Endodermal cell (in vitro differentiated cells): ENCODE data around the gene VSTM4. TPM values are rescaled to one million over a fixed set of nuclear protein-coding genes. Genes with fewer than 3 reads are reported as not detected.

Experiments used
- DNase-seq: peaks from one replicate; pipeline ENCODE4 v3.0.0-alpha.2; 2017
- H3K27ac ChIP-seq: 2 replicates; pipeline ENCODE4 v1.5.1; 2013; ENCODE audit warnings: mild to moderate bottlenecking, low read depth, low read length, moderate library complexity
- H3K27me3 ChIP-seq: 2 replicates; pipeline ENCODE4 v1.6.1; 2013; ENCODE audit warnings: mild to moderate bottlenecking, low read length, moderate library complexity; ENCODE audit not compliant: insufficient read depth, control insufficient read depth, poor library complexity, severe bottlenecking
- H3K36me3 ChIP-seq: 2 replicates; pipeline ENCODE4 v1.7.0; 2013; ENCODE audit warnings: mild to moderate bottlenecking, low read length, moderate library complexity; ENCODE audit not compliant: control insufficient read depth, insufficient read depth
- H3K4me1 ChIP-seq: one replicate; pipeline ENCODE4 v1.7.0; 2013; ENCODE audit warnings: low read length; ENCODE audit not compliant: control insufficient read depth, insufficient read depth
- H3K4me3 ChIP-seq: 2 replicates; pipeline ENCODE4 v1.5.1; 2013; ENCODE audit warnings: mild to moderate bottlenecking, low read length, moderate library complexity
- H3K9ac ChIP-seq: 2 replicates; pipeline ENCODE4 v1.6.1; 2013; ENCODE audit warnings: mild to moderate bottlenecking, low read length, moderate library complexity; ENCODE audit not compliant: poor library complexity, severe bottlenecking; ENCODE audit errors: extremely low read depth
- H3K9me3 ChIP-seq: 2 replicates; pipeline ENCODE4 v1.6.1; 2013; ENCODE audit warnings: mild to moderate bottlenecking, low read length, moderate library complexity; ENCODE audit not compliant: control insufficient read depth
- H3K27ac Mint-ChIP-seq: 2 replicates; pipeline ENCODE4 v1.8.0; 2020; ENCODE audit warnings: mixed read lengths
- H3K27me3 Mint-ChIP-seq: 2 replicates; pipeline ENCODE4 v1.8.0; 2021; ENCODE audit warnings: mild to moderate bottlenecking, mixed read lengths; ENCODE audit not compliant: insufficient read depth
- H3K36me3 Mint-ChIP-seq: 2 replicates; pipeline ENCODE4 v1.8.0; 2020; ENCODE audit warnings: low read depth, mixed read lengths
- H3K4me1 Mint-ChIP-seq: 2 replicates; pipeline ENCODE4 v1.8.0; 2020; ENCODE audit warnings: mixed read lengths
- H3K4me3 Mint-ChIP-seq: 2 replicates; pipeline ENCODE4 v1.8.0; 2020; ENCODE audit warnings: mild to moderate bottlenecking, moderate library complexity, mixed read lengths
- H3K9me3 Mint-ChIP-seq: 2 replicates; pipeline ENCODE4 v1.8.0; 2020; ENCODE audit warnings: mild to moderate bottlenecking, mixed read lengths
- CTCF ChIP-seq: fragments of 200-600 bp; sonication (generic); conservative IDR thresholded peaks from 2 replicates; pipeline ENCODE4 v1.5.0; 2021; ENCODE audit warnings: antibody characterized with exemption, mild to moderate bottlenecking
- WGBS, 2 experiments: methylation state at CpG; one replicate each; pipeline versions ENCODE4 v1.1.5 to v1.1.7; 2013; ENCODE audit warnings: missing lambda C conversion rate in 2 of 2, mixed read lengths in 1 of 2; ENCODE audit not compliant: insufficient coverage in 1 of 2, insufficient read length in 1 of 2; 5-methylcytosine and 5-hydroxymethylcytosine counted together
- total RNA-seq, 2 donors: library from RNA; stranded (reverse); fragmentation: NEBNext Ultra II Directional in 1 of 2; extraction: Animal tissue kit (Norgen Biotek cat#: 25700) in 1 of 2; gene quantifications; 2 replicates in 1 of 2; 3 replicates in 1 of 2; pipeline ENCODE4 v1.2.1, GENCODE V29; 2021

VSTM4 gene
- total RNA-seq, 2 donors from 2014 or later: 0.51 to 0.77 TPM

GRCh38 chr10:49074836-49075682 lies 40.3 kb downstream of the VSTM4 start:
- Histone ChIP-seq H3K27ac (no peak overlapping the region), H3K27me3 (peaks cover 15% of the 10 kb centered on the region), H3K4me1 (no peaks in the 10 kb centered on the region), H3K9ac (no peak overlapping the region), H3K36me3 (no peaks in the 10 kb centered on the region), H3K9me3 (no peaks in the 10 kb centered on the region), H3K4me3 (no peak overlapping the region)
- Mint-ChIP-seq H3K4me1 (no peaks in the 10 kb centered on the region), H3K4me3 (no peak overlapping the region), H3K36me3 (no peaks in the 10 kb centered on the region), H3K27me3 (peaks cover 17% of the 10 kb centered on the region), H3K9me3 (no peaks in the 10 kb centered on the region), H3K27ac (no peak overlapping the region)
- DNase-seq: peak; percentile 15
- no peak for TF ChIP-seq CTCF
- WGBS, 2 experiments: 90 to 100% methylated on average over 2 to 5 of the region's 5 CpGs

DNA sequence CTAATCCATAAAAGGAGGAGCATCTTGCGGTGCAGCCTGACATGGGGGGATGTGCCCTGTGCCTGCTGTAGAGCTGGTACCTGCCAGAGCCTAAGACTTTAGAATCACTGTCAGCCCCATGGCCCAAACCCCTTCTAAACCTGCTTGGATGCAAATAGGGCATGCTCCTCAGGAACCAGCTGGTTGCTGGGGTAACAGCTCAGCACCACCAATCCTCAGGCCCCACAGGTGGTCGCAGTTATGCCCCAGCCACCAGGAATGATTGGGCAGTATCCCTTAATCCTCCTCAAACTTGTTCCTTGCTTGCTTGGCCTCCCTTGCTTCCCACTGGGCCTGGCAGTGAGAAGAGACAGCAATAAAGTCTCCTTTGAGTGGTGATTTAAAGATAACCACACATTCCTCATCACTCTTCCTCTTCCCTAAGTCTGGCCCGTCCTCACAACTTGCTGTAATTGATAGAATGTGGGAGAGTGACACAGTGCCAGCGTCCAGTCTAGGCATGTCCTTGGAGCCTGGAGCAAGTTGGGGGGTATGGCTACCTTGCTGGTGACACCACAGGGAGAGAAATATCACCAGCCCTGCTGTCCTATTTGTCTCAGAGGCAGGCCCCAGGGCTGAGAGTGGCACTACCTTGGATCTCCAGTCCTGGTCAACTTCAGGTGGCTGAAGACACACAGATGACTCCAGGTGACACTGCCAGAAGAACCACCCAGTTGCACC lies 43.0 kb downstream of the VSTM4 start:
- no peak overlapping the region for H3K4me3 Mint-ChIP-seq
- no peaks in the 10 kb centered on the region for H3K9me3 ChIP-seq
- no peak overlapping the region for H3K27ac ChIP-seq
- H3K27me3 ChIP-seq: peaks cover 32% of the 10 kb centered on the region
- H3K36me3 Mint-ChIP-seq: no peaks in the 10 kb centered on the region
- H3K9ac ChIP-seq: no peak overlapping the region
- H3K4me3 ChIP-seq: no peak overlapping the region
- 96 to 100% methylated on average over 1 to 3 of the region's 4 CpGs for WGBS, 2 experiments
- H3K27ac Mint-ChIP-seq: no peak overlapping the region
- no peaks in the 10 kb centered on the region for H3K9me3 Mint-ChIP-seq
- H3K4me1 ChIP-seq: no peaks in the 10 kb centered on the region
- peak; percentile 40 for DNase-seq
- H3K36me3 ChIP-seq: no peaks in the 10 kb centered on the region
- H3K4me1 Mint-ChIP-seq: no peaks in the 10 kb centered on the region
- peaks cover 31% of the 10 kb centered on the region for H3K27me3 Mint-ChIP-seq
- TF ChIP-seq CTCF: no peak

GRCh38 chr10:49071160-49071761 lies 44.1 kb downstream of the VSTM4 start:
- Mint-ChIP-seq H3K27ac (no peak overlapping the region), H3K27me3 (peaks cover 30% of the 10 kb centered on the region), H3K4me1 (no peaks in the 10 kb centered on the region), H3K4me3 (no peak overlapping the region), H3K36me3 (no peaks in the 10 kb centered on the region), H3K9me3 (no peaks in the 10 kb centered on the region)
- H3K36me3 ChIP-seq: no peaks in the 10 kb centered on the region
- WGBS, 2 experiments: 92% methylated on average over 5 to 7 of the region's 7 CpGs
- H3K9ac ChIP-seq: no peak overlapping the region
- no peaks in the 10 kb centered on the region for H3K9me3 ChIP-seq
- no peaks in the 10 kb centered on the region for H3K4me1 ChIP-seq
- H3K27me3 ChIP-seq: peaks cover 32% of the 10 kb centered on the region
- no peak overlapping the region for H3K4me3 ChIP-seq
- DNase-seq: peak; percentile 20
- H3K27ac ChIP-seq: no peak overlapping the region
- TF ChIP-seq CTCF: no peak
